ENCODE data around the gene CBFA2T3. TPM values are rescaled to one million over a fixed set of nuclear protein-coding genes. Genes with fewer than 3 reads are reported as not detected.

Gene CBFA2T3
- total and polyA plus RNA-seq, 2 of the 8 experiments (the other 6 are each of a cell fraction or from before 2014, with no cell fraction given), result 0.51 to 1.3 TPM

DNA sequence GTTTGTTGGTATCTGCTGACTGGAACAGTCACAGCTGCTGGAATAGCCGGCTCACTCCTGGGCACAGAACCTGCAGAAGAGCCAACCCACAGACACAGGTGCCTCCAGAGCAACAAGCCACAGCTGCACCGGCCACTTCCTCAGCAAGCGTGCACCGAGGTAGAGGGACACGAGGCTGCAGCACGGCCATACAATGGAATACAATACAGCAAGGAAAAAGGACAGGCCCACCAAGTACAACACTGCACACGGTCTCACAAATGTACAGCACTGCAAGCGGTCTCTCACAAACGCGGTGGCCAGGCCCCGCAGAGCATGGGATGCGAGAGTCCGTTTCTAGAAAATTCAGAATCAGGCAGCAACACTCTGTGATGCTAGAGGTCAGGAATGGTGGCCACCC is 63.1 kb downstream of the CBFA2T3 start (continued):
- TF ChIP-seq, protein P1, sequence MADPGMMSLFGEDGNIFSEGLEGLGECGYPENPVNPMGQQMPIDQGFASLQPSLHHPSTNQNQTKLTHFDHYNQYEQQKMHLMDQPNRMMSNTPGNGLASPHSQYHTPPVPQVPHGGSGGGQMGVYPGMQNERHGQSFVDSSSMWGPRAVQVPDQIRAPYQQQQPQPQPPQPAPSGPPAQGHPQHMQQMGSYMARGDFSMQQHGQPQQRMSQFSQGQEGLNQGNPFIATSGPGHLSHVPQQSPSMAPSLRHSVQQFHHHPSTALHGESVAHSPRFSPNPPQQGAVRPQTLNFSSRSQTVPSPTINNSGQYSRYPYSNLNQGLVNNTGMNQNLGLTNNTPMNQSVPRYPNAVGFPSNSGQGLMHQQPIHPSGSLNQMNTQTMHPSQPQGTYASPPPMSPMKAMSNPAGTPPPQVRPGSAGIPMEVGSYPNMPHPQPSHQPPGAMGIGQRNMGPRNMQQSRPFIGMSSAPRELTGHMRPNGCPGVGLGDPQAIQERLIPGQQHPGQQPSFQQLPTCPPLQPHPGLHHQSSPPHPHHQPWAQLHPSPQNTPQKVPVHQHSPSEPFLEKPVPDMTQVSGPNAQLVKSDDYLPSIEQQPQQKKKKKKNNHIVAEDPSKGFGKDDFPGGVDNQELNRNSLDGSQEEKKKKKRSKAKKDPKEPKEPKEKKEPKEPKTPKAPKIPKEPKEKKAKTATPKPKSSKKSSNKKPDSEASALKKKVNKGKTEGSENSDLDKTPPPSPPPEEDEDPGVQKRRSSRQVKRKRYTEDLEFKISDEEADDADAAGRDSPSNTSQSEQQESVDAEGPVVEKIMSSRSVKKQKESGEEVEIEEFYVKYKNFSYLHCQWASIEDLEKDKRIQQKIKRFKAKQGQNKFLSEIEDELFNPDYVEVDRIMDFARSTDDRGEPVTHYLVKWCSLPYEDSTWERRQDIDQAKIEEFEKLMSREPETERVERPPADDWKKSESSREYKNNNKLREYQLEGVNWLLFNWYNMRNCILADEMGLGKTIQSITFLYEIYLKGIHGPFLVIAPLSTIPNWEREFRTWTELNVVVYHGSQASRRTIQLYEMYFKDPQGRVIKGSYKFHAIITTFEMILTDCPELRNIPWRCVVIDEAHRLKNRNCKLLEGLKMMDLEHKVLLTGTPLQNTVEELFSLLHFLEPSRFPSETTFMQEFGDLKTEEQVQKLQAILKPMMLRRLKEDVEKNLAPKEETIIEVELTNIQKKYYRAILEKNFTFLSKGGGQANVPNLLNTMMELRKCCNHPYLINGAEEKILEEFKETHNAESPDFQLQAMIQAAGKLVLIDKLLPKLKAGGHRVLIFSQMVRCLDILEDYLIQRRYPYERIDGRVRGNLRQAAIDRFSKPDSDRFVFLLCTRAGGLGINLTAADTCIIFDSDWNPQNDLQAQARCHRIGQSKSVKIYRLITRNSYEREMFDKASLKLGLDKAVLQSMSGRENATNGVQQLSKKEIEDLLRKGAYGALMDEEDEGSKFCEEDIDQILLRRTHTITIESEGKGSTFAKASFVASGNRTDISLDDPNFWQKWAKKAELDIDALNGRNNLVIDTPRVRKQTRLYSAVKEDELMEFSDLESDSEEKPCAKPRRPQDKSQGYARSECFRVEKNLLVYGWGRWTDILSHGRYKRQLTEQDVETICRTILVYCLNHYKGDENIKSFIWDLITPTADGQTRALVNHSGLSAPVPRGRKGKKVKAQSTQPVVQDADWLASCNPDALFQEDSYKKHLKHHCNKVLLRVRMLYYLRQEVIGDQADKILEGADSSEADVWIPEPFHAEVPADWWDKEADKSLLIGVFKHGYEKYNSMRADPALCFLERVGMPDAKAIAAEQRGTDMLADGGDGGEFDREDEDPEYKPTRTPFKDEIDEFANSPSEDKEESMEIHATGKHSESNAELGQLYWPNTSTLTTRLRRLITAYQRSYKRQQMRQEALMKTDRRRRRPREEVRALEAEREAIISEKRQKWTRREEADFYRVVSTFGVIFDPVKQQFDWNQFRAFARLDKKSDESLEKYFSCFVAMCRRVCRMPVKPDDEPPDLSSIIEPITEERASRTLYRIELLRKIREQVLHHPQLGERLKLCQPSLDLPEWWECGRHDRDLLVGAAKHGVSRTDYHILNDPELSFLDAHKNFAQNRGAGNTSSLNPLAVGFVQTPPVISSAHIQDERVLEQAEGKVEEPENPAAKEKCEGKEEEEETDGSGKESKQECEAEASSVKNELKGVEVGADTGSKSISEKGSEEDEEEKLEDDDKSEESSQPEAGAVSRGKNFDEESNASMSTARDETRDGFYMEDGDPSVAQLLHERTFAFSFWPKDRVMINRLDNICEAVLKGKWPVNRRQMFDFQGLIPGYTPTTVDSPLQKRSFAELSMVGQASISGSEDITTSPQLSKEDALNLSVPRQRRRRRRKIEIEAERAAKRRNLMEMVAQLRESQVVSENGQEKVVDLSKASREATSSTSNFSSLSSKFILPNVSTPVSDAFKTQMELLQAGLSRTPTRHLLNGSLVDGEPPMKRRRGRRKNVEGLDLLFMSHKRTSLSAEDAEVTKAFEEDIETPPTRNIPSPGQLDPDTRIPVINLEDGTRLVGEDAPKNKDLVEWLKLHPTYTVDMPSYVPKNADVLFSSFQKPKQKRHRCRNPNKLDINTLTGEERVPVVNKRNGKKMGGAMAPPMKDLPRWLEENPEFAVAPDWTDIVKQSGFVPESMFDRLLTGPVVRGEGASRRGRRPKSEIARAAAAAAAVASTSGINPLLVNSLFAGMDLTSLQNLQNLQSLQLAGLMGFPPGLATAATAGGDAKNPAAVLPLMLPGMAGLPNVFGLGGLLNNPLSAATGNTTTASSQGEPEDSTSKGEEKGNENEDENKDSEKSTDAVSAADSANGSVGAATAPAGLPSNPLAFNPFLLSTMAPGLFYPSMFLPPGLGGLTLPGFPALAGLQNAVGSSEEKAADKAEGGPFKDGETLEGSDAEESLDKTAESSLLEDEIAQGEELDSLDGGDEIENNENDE (IDR thresholded peaks at IDR 0.05; ENCODE audit: insufficient replicate concordance, low read length), result no peak
- TF ChIP-seq CBX8 (IDR thresholded peaks at IDR 0.05; ENCODE audit: borderline replicate concordance, low read depth, low read length) (no peak), SP2 (IDR thresholded peaks at IDR 0.05; ENCODE audit: low read length) (no peak), SRF (IDR thresholded peaks at IDR 0.05; ENCODE audit: low read depth, low read length) (no peak), RAD21 (IDR thresholded peaks at IDR 0.05 in 1 of 2, conservative IDR thresholded peaks at IDR 0.05 in 1 of 2; ENCODE audit: low read depth in 2 of 2, low read length in 2 of 2) (no peak), CHD1 (IDR thresholded peaks at IDR 0.05; ENCODE audit: low read depth, low read length) (no peak), KDM1A (IDR thresholded peaks at IDR 0.05; ENCODE audit: borderline replicate concordance, low read length) (no peak), SUZ12 (IDR thresholded peaks at IDR 0.05; ENCODE audit: low read length) (no peak), NRF1 (IDR thresholded peaks at IDR 0.05; ENCODE audit: low read depth, low read length) (no peak)
- TF ChIP-seq, protein P2, sequence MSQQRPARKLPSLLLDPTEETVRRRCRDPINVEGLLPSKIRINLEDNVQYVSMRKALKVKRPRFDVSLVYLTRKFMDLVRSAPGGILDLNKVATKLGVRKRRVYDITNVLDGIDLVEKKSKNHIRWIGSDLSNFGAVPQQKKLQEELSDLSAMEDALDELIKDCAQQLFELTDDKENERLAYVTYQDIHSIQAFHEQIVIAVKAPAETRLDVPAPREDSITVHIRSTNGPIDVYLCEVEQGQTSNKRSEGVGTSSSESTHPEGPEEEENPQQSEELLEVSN (IDR thresholded peaks at IDR 0.05), result no peak
